ENCODE data around the gene FGFBP3. TPM values are rescaled to one million over a fixed set of nuclear protein-coding genes. Genes with fewer than 3 reads are reported as not detected.

FGFBP3 gene
- total and polyA plus RNA-seq, 2 of the 13 experiments (the other 11 are each of a cell fraction or from before 2014, with no cell fraction given) = 0.50 to 2.0 TPM

Small RNAs within 50 kb of the gene (small RNA-seq; reads per million reads assigned to genes)
- gene AL359198.2 (ENCODE audit: insufficient read depth in 2 of 3, insufficient read length in 3 of 3, low read depth in 2 of 3, low replicate concordance in 1 of 3) = 0 reads per million in 3 experiments

Other genes starting within 250 kb of the FGFBP3 start
- gene TNKS2, start 111.1 kb downstream of the FGFBP3 start, total RNA-seq (2016; rRNA removed; fragmentation: Illumina TruSeq; extraction: Trizol) = 15.2 and 25.5 TPM in 2 replicates
- gene TNKS2, start 111.1 kb downstream of the FGFBP3 start, polyA plus RNA-seq (2011; rRNA removed) = 16.9 and 19.4 TPM in 2 replicates
- 31.6 and 38.6 TPM in 2 replicates for gene BTAF1, start 14.3 kb upstream of the FGFBP3 start, total RNA-seq (2016; rRNA removed; fragmentation: Illumina TruSeq; extraction: Trizol)
- 54.1 and 69.5 TPM in 2 replicates for gene BTAF1, start 14.3 kb upstream of the FGFBP3 start, polyA plus RNA-seq (2011; rRNA removed)

Data from HepG2 (cell line).